NB4 (cell line): ENCODE data around the gene ELF1.

Experiments used
- MYC ChIP-seq: IDR thresholded peaks from 2 replicates; pipeline ENCODE4 v1.6.1; 2011; ENCODE audit warnings: low read depth, low read length
- POLR2A ChIP-seq: IDR thresholded peaks from 2 replicates; pipeline ENCODE4 v1.6.1; 2011; ENCODE audit warnings: mild to moderate bottlenecking; ENCODE audit not compliant: insufficient read length; ENCODE audit errors: extremely low read depth
- TF ChIP-seq, protein P1 (sequence below): IDR thresholded peaks from one replicate; pipeline ENCODE4 v1.5.1; 2012; ENCODE audit warnings: low read depth, low read length
- TF ChIP-seq, protein P2 (sequence below): IDR thresholded peaks from 2 replicates; pipeline ENCODE4 v1.6.1; 2011; ENCODE audit warnings: low read depth, low read length

DNA sequence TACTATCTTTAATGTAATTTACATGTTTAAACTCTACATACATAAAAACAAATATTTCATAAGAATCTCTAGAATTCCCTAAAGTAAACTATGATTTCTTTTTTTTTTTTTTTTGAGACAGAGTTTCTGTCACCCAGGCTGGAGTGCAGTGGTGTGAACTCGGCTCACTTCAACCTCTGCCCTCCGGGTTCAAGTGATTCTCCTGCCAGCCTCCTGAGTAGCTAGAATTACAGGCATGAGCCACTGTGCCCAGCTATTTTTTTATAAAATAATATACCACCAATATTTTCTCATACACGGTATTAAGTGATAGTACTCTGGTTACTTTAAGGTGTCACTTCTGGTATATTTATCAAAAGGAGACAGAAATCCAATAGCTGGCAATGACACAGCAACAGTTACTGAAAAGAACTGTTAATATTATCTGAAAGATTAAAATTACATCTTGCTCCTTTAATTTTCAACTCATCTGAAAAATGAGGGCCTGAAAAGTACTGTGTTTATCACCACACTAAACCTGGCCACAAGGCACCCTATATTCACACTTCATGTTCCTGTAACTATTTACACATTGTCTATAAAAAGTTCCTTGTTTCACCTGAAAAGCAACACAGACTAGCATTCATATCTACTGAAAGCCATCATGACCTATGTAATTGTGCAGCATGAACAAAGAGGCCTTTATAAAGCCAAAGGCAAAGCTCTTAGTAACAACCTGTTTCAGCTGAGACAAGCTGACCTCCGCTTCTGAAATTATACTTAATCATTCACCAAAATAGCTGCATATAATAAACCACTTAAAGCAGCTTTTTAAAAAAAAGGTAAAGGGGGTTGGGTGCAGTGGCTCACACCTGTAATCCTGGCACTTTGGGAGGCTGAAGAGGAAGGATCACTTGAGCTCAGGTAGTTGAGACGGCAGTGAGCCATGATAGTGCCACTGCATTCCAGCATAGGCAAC, 123.6 kb downstream of the ELF1 start:
- TF ChIP-seq, protein P1, sequence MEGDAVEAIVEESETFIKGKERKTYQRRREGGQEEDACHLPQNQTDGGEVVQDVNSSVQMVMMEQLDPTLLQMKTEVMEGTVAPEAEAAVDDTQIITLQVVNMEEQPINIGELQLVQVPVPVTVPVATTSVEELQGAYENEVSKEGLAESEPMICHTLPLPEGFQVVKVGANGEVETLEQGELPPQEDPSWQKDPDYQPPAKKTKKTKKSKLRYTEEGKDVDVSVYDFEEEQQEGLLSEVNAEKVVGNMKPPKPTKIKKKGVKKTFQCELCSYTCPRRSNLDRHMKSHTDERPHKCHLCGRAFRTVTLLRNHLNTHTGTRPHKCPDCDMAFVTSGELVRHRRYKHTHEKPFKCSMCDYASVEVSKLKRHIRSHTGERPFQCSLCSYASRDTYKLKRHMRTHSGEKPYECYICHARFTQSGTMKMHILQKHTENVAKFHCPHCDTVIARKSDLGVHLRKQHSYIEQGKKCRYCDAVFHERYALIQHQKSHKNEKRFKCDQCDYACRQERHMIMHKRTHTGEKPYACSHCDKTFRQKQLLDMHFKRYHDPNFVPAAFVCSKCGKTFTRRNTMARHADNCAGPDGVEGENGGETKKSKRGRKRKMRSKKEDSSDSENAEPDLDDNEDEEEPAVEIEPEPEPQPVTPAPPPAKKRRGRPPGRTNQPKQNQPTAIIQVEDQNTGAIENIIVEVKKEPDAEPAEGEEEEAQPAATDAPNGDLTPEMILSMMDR = no peak
- no peak for TF ChIP-seq POLR2A
- TF ChIP-seq, protein P2, sequence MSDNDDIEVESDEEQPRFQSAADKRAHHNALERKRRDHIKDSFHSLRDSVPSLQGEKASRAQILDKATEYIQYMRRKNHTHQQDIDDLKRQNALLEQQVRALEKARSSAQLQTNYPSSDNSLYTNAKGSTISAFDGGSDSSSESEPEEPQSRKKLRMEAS = no peak
- no peak for TF ChIP-seq MYC
